Activated T-cell treated with anti-CD3 and anti-CD28 coated beads, Interleukin-2, amount 50 U/mL, for 48 hours (primary cell): ENCODE results near the gene SHLD2.
"Not testable (repeated sequence)": the region's sequence is repeated elsewhere in the genome, so short reads cannot be mapped to it uniquely, and the experiment has no call there.

Source experiments
- DNase-seq, 2 experiments: peaks; one replicate each; pipeline ENCODE4 v3.0.0-alpha.2; 2020

The SHLD2 gene

DNA sequence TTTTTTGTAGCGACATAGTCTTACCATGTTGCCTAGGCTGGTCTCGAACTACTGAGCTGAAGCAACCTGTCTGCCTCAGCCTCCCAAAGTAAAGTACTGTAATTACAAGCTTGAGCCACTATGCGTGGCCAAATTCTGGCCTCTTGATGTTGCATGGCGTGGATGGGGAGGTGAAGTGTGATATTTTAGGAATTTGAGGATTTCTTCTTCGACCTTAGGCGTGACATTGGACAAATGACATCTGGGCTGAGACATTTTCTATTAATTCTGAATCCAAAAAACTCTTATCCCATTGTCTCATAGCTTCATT, 48.1 kb downstream of the SHLD2 start:
- DNase-seq = not testable (repeated sequence)

DNA sequence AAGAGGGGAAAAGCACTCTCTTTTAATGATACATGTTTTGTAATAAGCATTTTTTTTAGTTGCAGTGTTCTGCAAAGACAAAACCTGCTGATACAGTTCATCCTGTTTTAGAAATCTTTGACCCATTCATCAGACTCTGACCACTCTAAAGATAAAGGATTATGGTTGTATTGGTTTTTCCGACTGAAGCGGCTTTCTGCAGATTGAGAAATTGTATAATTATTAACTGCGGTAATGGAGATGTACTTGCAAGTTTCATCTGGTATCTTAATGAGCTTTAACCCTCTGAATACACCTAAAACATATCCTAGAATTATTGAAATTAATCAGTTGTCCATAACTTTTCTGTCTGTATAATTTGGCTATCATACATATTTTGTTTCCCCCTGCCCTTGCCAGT, 50.6 kb downstream of the SHLD2 start:
- not testable (repeated sequence) for DNase-seq

DNA sequence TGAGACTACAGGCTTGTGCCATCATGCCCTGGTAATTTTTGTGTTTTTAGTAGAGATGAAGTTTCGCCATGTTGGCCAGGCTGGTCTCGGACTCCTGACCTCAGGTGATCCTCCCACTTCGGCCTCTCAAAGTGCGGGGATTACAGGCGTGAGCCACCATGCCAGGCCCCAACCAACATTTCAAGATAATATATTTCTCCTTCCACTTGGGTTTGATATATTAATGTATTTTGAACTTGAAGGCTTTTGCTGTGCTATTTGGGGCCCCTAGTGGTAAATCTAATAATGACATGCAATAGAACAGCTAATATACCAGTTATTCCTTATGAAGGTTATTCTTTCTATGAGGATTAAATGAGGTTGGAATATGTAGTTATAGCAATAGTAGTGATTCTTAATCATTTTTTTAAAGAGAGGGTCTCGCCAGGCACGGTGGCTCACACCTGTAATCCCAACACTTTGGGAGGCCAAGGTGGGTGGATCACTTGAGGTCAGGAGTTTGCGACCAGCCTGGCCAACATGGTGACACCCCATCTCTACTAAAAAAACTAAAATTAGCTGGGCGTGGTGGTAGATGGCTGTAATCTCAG, 54.1 kb downstream of the SHLD2 start:
- DNase-seq = not testable (repeated sequence)

DNA sequence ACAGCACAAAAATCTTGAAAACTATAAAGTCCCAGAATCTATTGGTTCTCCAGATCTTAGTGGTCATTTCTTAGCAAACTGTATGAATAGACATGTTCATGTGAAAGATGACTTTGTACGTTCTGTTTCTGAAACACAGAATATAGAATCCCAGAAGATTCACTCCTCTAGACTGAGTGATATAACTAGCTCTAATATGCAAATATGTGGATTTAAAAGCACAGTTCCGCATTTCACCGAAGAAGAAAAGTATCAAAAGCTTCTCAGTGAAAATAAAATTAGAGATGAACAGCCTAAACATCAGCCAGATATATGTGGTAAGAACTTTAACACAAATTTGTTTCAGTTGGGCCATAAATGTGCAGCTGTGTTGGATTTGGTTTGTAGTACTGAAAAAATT, 56.5 kb downstream of the SHLD2 start:
- DNase-seq = not testable (repeated sequence)

DNA sequence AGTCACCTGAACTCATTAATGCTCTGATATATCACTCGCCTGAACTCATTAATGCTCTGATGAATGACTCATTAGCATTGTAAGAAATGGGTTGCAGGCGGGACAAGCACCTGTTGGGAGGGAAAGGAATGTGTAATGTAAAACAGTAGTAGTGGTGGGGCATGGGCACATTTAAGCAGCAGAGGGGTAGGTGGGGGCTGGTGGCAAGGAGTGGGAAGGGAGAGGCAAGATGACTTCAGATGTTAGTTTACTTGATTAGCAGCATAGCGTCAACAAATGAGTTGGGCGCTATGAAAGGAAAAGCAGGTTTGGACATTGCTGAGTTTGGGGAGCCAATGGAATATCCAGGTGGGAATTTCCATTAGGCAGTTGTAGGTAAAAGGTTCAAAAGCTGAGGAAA, 61.8 kb downstream of the SHLD2 start:
- DNase-seq = not testable (repeated sequence)

DNA sequence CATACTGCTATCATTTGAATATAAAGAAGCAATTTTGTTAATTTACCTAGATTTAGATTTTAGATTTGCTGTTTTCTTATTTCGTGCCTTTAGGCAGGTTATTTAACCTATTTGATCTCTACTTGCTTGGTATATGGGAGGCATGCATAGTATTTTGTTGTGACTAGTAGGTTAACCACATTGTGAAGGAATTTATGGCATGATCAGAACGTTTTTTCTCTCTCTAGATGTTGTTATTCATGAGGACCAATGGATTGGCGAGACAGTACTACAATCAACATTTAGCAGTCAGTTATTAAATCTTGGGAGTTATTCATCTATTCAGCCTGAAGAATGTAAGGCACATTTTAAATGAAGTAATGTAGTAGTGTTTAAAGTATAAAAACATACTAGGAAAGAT, 62.8 kb downstream of the SHLD2 start:
- DNase-seq = not testable (repeated sequence)

DNA sequence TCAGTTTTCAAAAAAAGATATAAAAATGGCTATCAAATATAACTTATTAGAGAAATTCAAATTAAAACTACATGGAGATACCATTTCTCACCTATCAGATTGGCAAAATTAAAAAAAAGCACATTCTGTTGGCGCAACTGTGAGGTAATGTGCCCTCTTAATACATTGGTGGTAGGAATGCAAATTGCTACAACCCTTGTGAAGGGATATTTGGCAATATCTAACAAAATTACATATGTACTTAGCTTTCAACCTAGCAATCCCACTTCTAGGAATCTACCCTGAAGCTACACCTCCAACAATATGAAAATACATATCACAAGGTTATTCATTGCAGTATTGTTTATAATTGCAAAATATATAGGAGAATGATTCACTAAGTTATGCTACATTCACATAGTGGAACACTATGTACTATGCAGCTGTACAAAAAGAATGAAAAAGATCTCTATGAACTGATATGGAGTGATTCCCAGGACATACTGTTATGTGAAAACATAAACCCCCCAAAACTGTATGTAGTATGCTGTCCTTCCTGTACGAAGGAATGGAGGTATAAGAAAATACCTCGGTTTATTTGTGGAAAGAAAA, 67.8 kb downstream of the SHLD2 start:
- DNase-seq = not testable (repeated sequence)

DNA sequence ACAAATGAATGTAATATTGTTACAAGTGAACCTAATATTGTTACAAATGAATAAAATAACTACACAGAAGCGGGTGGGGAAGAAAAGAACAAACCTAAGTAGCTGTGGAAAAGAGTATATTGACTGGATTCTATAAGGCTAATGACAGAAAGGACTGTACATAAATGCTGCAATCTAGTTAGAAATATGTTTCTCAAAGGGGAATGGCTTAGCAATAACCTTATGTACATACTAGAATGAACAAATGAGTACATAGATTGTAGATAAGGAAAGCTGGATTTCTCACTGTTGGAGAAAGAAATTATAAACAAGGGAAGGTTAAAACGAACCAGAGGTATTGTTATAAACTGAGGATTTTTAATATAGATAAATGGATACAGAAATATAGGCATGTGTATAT, 68.4 kb downstream of the SHLD2 start:
- DNase-seq = not testable (repeated sequence)

DNA sequence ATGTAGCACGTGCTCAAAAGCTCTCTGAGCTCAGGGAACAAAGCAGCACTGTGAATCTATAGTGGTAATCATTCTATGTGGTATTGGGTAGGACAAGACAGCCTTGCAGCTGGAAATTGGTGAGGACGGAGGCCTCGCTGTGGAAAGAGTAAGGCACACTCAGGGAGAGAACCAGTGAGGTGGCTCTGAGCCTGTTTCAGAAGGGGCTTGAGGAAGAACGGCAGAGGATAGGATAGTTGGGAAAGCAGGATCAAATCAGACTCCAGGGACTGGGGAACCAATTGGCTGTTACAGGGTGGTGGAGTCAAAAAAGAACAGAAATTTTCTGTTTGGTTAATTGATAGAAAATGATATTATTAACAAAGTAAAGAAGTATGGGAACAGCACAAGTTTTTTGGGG, 74.9 kb downstream of the SHLD2 start:
- DNase-seq = not testable (repeated sequence)

DNA sequence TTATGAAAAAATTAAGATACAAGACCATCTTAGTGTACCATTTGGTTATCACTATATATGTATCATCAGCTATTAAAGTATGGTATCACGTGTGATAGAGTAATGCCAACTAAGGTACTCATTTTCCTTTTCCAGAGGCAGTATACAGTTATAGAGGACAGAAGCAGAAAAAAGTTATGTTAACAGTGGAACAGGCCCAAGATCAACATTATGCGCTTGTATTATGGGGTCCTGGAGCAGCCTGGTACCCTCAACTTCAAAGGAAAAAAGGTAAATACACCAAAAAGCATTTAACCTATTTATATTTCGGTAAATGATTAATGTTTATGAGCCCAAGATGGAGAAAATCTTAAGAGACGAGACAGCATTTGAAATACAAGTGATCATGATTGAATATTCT, 75.7 kb downstream of the SHLD2 start:
- not testable (repeated sequence) for DNase-seq

DNA sequence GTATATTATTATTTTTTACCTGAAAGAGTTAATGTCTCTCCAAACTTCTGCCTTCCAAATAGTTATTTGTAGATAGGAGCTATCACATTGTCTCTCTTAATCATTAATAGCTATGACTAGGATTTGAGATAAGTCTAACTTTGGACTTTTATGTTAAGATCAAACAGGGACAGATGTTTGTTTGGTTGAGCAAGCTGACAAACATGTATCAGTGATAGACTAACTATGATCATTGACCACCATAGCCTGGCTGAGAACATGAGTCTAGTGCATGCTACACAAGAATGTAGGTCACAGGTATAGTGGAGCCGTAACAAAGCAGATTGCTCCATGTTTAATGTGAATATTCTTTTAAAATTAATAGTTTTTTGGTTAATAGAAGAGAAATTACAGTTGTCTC, 76.7 kb downstream of the SHLD2 start:
- not testable (repeated sequence) for DNase-seq

DNA sequence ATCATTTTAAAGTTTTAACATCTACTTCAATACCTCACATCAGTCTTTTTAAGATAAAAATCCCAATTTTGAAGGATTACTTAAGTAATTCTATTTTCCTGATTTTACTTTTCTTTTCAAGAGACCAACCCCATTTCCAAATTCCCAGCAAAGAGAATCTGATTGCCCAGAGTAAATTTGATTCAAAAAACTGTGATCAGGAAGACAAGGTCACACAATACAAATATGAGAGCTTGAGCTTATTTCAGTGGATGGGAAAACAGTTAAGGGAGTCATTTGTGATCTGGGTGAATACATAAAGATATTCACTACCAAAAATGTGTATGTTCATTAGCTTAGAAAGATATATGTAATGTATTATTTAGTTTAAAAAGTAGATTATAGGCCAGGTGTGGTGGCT, 77.2 kb downstream of the SHLD2 start:
- not testable (repeated sequence) for DNase-seq

DNA sequence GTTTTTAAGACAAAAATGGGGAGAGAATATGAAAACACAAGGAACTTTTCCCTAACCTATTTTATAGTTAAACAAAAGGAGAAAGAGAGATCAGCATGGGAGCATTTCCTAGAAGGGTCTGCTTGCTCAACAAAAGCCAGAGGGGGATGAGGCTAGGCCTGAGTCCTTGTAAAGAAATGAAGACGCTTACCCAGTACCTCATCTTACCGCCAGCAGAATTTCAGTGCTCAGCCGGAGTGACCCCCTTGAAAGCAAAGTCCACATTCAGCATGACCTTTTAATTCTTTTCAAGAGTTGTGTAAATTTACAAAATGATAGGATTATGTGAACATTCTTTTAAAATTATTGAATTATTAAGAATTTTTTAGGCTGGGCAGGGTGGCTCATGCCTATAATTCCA, 82.6 kb downstream of the SHLD2 start:
- DNase-seq = not testable (repeated sequence)

DNA sequence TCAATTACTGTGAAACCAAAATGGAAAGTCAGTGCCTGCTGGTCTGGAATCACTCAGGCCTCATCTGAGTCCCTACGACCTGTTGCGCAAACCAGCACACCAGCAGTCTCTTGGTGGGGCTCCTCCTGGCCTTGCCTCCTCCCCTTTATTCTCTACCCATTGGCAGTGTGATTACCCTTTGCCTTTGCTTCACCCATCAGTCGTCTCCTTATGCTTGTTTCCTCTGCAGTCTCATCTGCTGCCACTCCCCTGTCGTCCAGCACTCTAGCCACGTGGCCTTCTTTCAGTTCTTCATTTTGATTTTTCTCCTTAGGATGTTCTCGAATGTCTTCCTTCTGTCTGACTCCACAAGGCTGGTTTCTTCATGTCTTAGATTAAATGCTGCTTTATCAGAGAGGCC, 89.4 kb downstream of the SHLD2 start:
- DNase-seq = not testable (repeated sequence)

DNA sequence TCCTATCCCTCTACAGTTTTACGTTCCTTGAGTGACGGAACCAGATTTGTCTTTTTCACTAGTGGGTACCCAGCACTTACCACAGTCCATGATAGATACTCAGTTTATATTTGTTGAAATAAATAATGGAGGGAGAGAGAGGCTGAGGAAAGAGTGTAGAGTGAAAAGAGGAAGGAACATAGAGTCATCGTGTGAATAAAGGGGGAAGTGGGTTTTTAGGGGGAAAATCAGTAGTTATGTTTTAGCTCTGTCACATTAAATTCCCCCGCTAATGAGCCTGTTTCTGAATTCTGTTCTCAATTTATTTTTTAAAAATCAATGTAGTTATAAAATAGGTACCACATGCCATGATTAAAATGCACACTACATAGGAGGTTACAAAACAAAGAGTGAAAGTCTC, 91.0 kb downstream of the SHLD2 start:
- not testable (repeated sequence) for DNase-seq

DNA sequence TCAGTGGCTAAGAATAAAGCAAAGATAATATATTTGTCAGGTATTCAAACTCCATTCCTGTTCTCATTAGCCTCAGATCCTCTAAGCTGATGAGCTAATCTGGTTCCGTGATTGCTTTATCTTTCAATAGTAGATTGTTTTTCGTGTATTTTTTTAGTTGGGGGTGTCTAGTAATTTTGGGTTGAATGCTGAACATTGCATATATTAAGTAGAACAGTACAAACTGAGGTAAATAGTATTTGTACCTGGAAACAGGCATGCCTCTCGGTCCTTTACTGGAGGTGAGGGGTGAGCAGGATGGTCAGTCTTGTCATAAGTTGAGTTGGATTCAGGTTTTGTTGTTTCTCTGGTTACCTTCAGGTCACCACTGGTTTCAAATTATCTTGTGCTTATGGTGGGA, 92.6 kb downstream of the SHLD2 start:
- DNase-seq = not testable (repeated sequence)

DNA sequence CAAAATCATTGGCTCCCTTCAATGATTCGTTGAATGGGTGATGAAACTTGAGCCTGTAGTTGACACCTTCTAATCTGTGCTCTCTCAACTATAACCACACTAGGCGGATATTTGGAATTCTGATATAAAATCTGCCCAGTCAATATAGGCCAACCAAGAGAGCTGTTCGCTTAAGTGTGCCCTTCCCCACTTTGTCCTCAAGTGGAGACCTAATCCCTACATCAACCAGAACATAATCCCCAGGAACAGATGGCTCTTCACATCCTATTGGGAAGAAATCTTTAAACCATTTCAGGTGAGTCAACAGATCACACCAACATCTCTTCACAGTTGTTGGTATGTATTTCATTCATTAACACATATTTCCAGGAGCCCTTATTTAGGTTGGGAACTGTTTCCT, 96.8 kb downstream of the SHLD2 start:
- not testable (repeated sequence) for DNase-seq

DNA sequence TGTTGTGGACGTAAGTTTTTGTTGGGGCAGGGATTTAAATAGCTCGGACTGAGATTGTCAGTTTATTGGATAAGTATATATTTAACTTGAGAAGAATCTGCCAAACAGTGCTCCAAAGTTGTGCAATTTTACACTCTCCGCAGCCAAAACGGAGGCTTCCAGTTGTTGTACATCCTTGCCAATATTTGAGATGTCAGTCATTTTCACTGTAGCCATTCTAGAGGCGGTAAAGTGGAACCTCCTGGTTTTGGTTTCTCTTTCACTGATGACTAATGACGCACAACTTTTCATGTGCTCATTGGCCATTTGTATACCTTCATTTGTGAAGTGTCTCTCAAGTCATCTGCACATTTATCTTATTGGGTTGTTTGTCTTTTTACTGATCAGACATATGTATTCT, 105.9 kb downstream of the SHLD2 start:
- not testable (repeated sequence) for DNase-seq

DNA sequence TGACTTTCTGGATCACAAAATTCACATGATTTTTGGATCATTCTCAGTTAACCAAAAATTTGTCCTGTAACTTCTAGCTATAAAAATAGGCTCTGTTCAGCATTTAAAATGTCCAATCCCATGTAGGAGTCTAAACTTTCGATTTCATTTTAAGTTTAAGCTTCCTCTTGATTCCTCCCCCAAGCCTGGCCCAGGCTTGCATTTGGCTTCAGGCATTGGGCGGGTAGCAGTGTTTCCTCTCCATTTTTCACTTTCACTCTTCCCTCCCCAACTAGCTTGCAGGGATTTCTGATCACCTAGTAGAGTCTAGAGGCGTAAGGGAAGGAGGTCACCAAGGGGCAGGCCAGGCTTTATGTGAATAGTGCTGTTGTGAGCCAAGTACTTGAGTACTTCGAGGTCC, 109.8 kb downstream of the SHLD2 start:
- DNase-seq = not testable (repeated sequence)

DNA sequence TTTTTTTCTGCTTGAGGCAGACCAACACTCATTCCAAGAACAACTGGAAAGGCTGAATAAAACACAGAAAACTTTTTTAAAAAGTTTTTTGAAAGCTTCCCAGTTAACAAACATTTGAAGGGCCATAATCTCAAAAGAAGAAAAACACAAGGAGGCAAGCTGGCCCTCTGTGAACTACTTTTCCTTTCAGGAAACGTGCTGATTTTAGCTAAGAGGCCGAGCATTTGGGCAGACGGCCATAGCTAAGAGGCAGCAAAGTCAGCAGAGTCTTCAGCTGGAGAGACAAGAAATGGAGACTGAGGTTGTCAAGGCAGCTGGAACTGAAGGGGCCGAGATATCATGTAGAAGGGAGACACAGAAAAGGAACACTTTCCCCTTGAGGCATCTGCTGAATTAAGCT, 111.9 kb downstream of the SHLD2 start:
- not testable (repeated sequence) for DNase-seq

DNA sequence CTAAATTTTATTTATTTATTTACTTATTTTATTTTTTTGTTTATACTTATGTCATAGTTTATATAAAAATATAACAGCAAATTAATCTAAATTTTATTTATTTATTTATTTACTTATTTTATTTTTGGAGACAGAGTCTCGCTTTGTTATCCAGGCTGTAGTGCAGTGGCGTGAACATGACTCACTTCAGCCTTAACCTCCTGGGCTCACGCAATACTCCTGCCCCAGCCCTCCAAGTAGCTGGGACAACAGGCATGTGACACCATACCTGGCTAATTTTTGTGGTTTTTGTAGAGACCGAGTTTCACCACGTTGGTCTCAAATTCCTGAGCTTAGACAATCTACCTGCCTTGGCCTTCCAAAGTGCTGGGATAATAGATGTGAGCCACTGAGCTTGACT, 115.3 kb downstream of the SHLD2 start:
- not testable (repeated sequence) for DNase-seq

DNA sequence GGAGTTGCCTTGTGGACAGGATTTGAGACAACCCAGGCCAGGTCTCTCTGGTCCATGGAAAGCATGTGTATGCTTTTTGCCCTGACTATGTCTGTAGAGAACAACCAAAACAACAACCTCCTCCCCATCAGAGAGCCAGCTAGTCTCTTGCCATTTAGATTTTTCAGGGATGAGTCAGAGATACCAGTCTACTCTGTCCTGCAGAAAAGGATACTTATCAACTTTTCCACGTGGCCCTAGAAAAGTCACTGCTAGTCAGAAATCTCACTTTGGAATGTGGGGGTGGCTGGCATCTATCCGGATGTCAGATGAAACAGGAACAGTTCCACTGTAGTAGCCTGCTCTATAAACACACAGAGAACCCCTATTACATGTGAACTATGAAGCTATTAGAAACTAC, 116.8 kb downstream of the SHLD2 start:
- DNase-seq = not testable (repeated sequence)

DNA sequence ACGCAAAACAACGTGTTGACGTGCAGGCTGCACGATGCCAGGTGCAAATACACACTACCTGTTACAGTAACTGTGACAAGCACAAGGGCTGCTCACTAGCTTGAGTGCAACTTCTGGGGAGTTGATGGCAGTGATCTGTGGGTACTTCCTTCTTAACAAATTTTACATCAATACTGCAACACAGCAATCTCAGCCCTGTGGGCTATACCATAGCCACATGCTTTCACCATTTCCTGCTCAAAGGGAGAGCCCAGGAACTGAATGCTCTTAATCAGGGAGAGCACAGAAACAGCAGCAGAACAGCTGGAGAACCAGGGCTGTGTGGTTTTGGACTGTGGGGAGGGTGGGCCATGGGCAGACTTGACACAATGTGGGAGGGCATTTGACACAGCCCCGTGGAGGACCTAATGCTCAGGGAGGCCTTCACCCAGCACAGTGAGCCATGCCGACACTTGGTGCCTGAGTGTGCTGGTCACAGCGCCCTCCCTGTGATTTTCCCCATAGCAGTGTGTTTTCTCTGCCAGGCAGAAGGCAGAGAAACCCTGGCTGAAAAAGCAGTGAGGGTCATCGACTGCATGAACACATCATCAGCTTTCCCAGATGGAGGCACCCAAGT, 118.3 kb downstream of the SHLD2 start:
- not testable (repeated sequence) for DNase-seq

DNA sequence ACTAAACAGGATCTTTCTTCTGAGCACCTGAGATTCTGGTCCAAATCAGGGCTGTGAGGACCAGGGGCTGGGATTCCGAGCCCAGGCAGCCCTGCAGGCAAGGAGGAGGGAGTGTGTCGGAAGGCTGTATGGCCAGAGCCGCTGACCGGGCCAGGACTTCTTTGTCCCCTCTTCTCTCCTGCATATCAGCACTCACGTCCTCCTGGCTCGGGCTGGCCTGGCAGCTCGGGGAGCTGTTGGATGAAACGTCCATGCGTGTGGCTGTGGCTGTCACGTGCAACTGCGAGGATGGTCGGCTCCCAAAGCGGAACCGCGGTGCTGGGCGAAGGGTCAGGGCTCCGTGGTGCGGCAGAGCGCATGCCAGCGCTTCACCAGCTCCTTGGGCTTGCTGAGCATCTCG, 118.8 kb downstream of the SHLD2 start:
- DNase-seq = not testable (repeated sequence)

DNA sequence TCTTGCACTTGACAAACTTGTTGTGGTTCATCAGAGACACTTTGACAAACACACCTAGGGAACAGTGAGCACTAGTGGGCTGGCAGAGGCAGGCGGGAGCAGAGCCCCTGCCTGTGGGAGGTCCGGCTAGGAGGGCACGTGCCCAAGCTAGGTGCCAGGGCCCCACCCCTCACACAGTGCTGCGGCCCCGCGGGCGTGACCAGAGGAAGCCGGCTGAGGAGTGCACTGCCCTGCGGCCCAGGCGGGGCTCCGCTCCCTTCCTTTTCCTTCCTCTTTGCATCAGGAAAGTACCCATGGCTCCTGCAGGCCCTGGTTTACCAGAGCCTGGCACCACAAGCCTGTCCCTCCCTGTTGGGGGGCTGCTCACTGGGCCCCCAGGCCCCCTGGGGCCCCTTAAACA, 121.1 kb downstream of the SHLD2 start:
- DNase-seq = not testable (repeated sequence)
